Caco-2 (cell line): Measurements from ENCODE around the gene CPLX1. TPM values are rescaled to one million over a fixed set of nuclear protein-coding genes. Genes with fewer than 3 reads are reported as not detected.
A peak's percentile ranks its signal among the peaks of the same experiment; 100 is the strongest.

Experiments
- Bru-seq: library from RNA; stranded (reverse); fragments of 400-500 nt; gene quantifications from one replicate; lab custom pipeline; 2021; lab: Mats Ljungman, UMichigan
- BruChase-seq, 2 experiments: library from RNA; stranded (reverse); fragments of 400-500 nt; gene quantifications; one replicate each; lab custom pipeline; 2021; lab: Mats Ljungman, UMichigan
- BruUV-seq: library from RNA; stranded (reverse); fragments of 400-500 nt; replicated peaks from 2 replicates; lab custom pipeline; 2021; lab: Mats Ljungman, UMichigan
- CTCF ChIA-PET: fragments of 300-600 bp; sonication (Branson Sonifier 250); formaldehyde crosslinking; loops from one replicate; lab custom pipeline; 2022; ENCODE audit warnings: antibody characterized with exemption; lab: Charles Lee
- POLR2A ChIA-PET: fragments of 300-600 bp; sonication (Branson Sonifier 250); formaldehyde crosslinking; loops from one replicate; lab custom pipeline; 2022; ENCODE audit warnings: antibody characterized with exemption; lab: Charles Lee
- DNase-seq, 2 experiments: peaks; one replicate each; pipeline versions ENCODE4 v3.0.0 to v3.0.0-alpha.2; 2020 to 2022
- H3K27me3 ChIP-seq: replicated peaks from 2 replicates; pipeline ENCODE4 v1.6.0; 2011; ENCODE audit warnings: low read length; ENCODE audit not compliant: control insufficient read depth, insufficient read depth
- H3K36me3 ChIP-seq: 2 replicates; pipeline ENCODE4 v1.5.1; 2011; ENCODE audit warnings: low read length; ENCODE audit not compliant: control insufficient read depth, insufficient read depth
- H3K4me1 ChIP-seq: fragments of 250-450 bp; sonication (Bioruptor Pico); 2 replicates; pipeline ENCODE4 v1.5.1; 2020; ENCODE audit warnings: mild to moderate bottlenecking
- H3K4me3 ChIP-seq: 2 replicates; pipeline ENCODE4 v1.5.1; 2011; ENCODE audit warnings: low read depth, mild to moderate bottlenecking, control low read depth, low read length
- H3K9me3 ChIP-seq: fragments of 250-450 bp; sonication (Bioruptor Pico); 2 replicates; pipeline ENCODE4 v1.5.1; 2020; ENCODE audit warnings: mild to moderate bottlenecking, moderate library complexity
- H3K27ac Mint-ChIP-seq: one replicate; pipeline ENCODE4 v1.8.0; 2022; ENCODE audit warnings: mixed read lengths; ENCODE audit not compliant: unreplicated experiment
- H3K27me3 Mint-ChIP-seq: one replicate; pipeline ENCODE4 v1.8.0; 2022; ENCODE audit warnings: mixed read lengths; ENCODE audit not compliant: insufficient read depth, unreplicated experiment
- H3K36me3 Mint-ChIP-seq: one replicate; pipeline ENCODE4 v1.8.0; 2022; ENCODE audit warnings: mild to moderate bottlenecking, mixed read lengths; ENCODE audit not compliant: insufficient read depth, unreplicated experiment
- H3K4me1 Mint-ChIP-seq: one replicate; pipeline ENCODE4 v1.8.0; 2022; ENCODE audit warnings: low read depth, mixed read lengths; ENCODE audit not compliant: unreplicated experiment
- H3K4me3 Mint-ChIP-seq: one replicate; pipeline ENCODE4 v1.8.0; 2022; ENCODE audit warnings: mild to moderate bottlenecking, moderate library complexity, mixed read lengths; ENCODE audit not compliant: unreplicated experiment
- H3K9me3 Mint-ChIP-seq: one replicate; pipeline ENCODE4 v1.8.0; 2022; ENCODE audit warnings: mixed read lengths; ENCODE audit not compliant: unreplicated experiment
- intact Hi-C: fragments of 100-400 bp; cut with micrococcal nuclease; formaldehyde crosslinking; loops from one replicate; pipeline ENCODE4 v1.10.0; 2022; ENCODE audit not compliant: unreplicated experiment
- long read RNA-seq: library from polyadenylated mRNA; stranded (forward); transcript quantifications from one replicate; pipeline ENCODE4 v2.0.0, GENCODE V29; 2022
- total RNA-seq: library from RNA; stranded (reverse); gene quantifications from 2 replicates; pipeline ENCODE4 v1.2.3, GENCODE V29; 2022
- TF ChIP-seq, protein P1 (sequence below), 2 experiments: fragments of 200-600 bp in 1 of 2; IDR thresholded peaks; 1 replicate in 1 of 2; 2 replicates in 1 of 2; pipeline versions ENCODE4 v1.5.1 to v1.8.0; 2011 to 2022; ENCODE audit warnings: antibody characterized with exemption in 1 of 2, control low read depth in 1 of 2, inconsistent platforms in 1 of 2, low read depth in 1 of 2, low read length in 1 of 2, mild to moderate bottlenecking in 1 of 2, moderate library complexity in 1 of 2; ENCODE audit not compliant: insufficient read depth in 1 of 2, severe bottlenecking in 1 of 2, unreplicated experiment in 1 of 2

CPLX1 gene
- total RNA-seq (20.5 and 20.9 TPM in 2 replicates), Bru-seq, nascent RNA (percentile 49 among the genes with signal in this experiment), BruChase-seq, experiment 1, labeled RNA remaining after a 2-hour chase (percentile 49 among the genes with signal in this experiment), BruChase-seq, experiment 2, labeled RNA remaining after a 6-hour chase (percentile 54 among the genes with signal in this experiment)
- long read RNA-seq, partial matches to known transcripts: 0 of 10 reads
- long read RNA-seq, other reads (novel, unspliced or antisense): 8 of 10 reads

DNA sequence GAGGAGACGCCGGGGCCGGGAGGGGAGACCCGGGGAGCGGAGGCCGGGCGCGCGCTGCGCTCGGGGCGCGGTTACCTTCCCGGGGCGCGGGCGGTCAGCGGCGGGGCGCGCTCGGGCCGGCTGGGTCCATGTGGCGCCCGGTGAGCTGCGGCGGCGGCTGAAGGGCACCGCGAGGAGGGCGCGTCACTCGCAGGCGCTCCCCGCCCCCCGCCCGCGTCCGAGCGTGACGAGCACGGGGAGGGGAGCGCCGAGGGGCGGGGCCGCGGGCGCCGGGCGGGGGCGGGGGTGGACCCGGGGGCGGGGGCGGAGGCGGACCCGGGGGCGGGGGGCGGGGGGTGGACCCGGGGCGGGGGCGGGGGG, at the start of gene CPLX1:
Gene CPLX1, minus strand, starts transcription at position 159 of the 360 bp plus-strand sequence. CDS start 1,607 bp downstream, outside the sequence.
- Histone ChIP-seq H3K27me3 (no peaks in the 10 kb centered on the region), H3K36me3 (no peaks in the 10 kb centered on the region), H3K4me3 (peak within 1 kb of the TSS; percentile 43), H3K4me1 (peaks cover 4% of the 10 kb centered on the region; the same call in 1 of the 2 replicates), H3K9me3 (no peaks in the 10 kb centered on the region)
- H3K27me3 Mint-ChIP-seq: peaks cover 10% of the 10 kb centered on the region
- H3K27ac Mint-ChIP-seq: no peak within 1 kb of the TSS
- POLR2A ChIA-PET: no interaction called here
- intact Hi-C loops: no loop called here
- no peaks in the 10 kb centered on the region for H3K4me1 Mint-ChIP-seq
- H3K9me3 Mint-ChIP-seq: no peaks in the 10 kb centered on the region
- H3K36me3 Mint-ChIP-seq: no peaks in the 10 kb centered on the region
- DNase-seq: peak in 1 of 2 experiments; percentile 69
- peak within 1 kb of the TSS; percentile 59 for H3K4me3 Mint-ChIP-seq
- no TSS peak for BruUV-seq
- CTCF ChIA-PET: no interaction called here
- TF ChIP-seq, protein P1, sequence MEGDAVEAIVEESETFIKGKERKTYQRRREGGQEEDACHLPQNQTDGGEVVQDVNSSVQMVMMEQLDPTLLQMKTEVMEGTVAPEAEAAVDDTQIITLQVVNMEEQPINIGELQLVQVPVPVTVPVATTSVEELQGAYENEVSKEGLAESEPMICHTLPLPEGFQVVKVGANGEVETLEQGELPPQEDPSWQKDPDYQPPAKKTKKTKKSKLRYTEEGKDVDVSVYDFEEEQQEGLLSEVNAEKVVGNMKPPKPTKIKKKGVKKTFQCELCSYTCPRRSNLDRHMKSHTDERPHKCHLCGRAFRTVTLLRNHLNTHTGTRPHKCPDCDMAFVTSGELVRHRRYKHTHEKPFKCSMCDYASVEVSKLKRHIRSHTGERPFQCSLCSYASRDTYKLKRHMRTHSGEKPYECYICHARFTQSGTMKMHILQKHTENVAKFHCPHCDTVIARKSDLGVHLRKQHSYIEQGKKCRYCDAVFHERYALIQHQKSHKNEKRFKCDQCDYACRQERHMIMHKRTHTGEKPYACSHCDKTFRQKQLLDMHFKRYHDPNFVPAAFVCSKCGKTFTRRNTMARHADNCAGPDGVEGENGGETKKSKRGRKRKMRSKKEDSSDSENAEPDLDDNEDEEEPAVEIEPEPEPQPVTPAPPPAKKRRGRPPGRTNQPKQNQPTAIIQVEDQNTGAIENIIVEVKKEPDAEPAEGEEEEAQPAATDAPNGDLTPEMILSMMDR (IDR thresholded peaks at IDR 0.05; ENCODE audit: insufficient read depth in 1 of 2, low read depth in 1 of 2, low read length in 1 of 2, severe bottlenecking in 1 of 2, unreplicated experiment in 1 of 2): no peak

GRCh38 chr4:874971-875817, 49.3 kb upstream of the CPLX1 start:
- H3K9me3 ChIP-seq: no peaks in the 10 kb centered on the region
- Mint-ChIP-seq H3K9me3 (no peaks in the 10 kb centered on the region), H3K27me3 (no peaks in the 10 kb centered on the region), H3K4me1 (no peaks in the 10 kb centered on the region), H3K36me3 (peaks cover 84% of the 10 kb centered on the region), H3K27ac (no peak overlapping the region), H3K4me3 (no peak overlapping the region)
- DNase-seq: no peak
- TF ChIP-seq, protein P1 (IDR thresholded peaks at IDR 0.05; ENCODE audit: insufficient read depth in 1 of 2, low read depth in 1 of 2, low read length in 1 of 2, severe bottlenecking in 1 of 2, unreplicated experiment in 1 of 2): no peak
- no peaks in the 10 kb centered on the region for H3K27me3 ChIP-seq
- CTCF ChIA-PET: no interaction called here
- POLR2A ChIA-PET: no interaction called here
- intact Hi-C loops: no loop called here
- no peaks in the 10 kb centered on the region for H3K4me1 ChIP-seq
- no TSS peak for BruUV-seq
- peaks cover 2% of the 10 kb centered on the region; the same call in 1 of the 2 replicates for H3K36me3 ChIP-seq
- no peak overlapping the region for H3K4me3 ChIP-seq

- CTCF ChIA-PET: no interaction called here
- intact Hi-C loops: no loop called here
Measured at GRCh38 chr4:874056-874455, 48.1 kb upstream of the CPLX1 start.

More at GRCh38 chr4:874056-874455, 48.1 kb upstream of the CPLX1 start:
- no peaks in the 10 kb centered on the region for H3K27me3 Mint-ChIP-seq
- H3K4me1 Mint-ChIP-seq: no peaks in the 10 kb centered on the region
- POLR2A ChIA-PET: interaction anchor here (0.7 kb wide), 1 partner anchor 331 kb away, joined by 3 read pairs; no protein-coding TSS in a partner anchor
- peaks cover 2% of the 10 kb centered on the region; the same call in 1 of the 2 replicates for H3K36me3 ChIP-seq
- H3K4me1 ChIP-seq: no peaks in the 10 kb centered on the region
- H3K4me3 ChIP-seq: no peak overlapping the region
- H3K9me3 Mint-ChIP-seq: no peaks in the 10 kb centered on the region
- H3K27me3 ChIP-seq: no peaks in the 10 kb centered on the region
- peaks cover 79% of the 10 kb centered on the region for H3K36me3 Mint-ChIP-seq
- DNase-seq: no peak
- no peaks in the 10 kb centered on the region for H3K9me3 ChIP-seq
- no peak overlapping the region for H3K27ac Mint-ChIP-seq
- no TSS peak for BruUV-seq
- TF ChIP-seq, protein P1 (IDR thresholded peaks at IDR 0.05; ENCODE audit: insufficient read depth in 1 of 2, low read depth in 1 of 2, low read length in 1 of 2, severe bottlenecking in 1 of 2, unreplicated experiment in 1 of 2): no peak
- H3K4me3 Mint-ChIP-seq: no peak overlapping the region
